DND-41 (cell line): Measurements from ENCODE around the gene RNF217.

Experiments
- ATAC-seq: fragments of 200-7000 bp; cut with Tn5 transposase; 3 replicates; pipeline ENCODE4 v1.9.1; 2021; ENCODE audit warnings: low read depth; ENCODE audit not compliant: insufficient read depth
- DNase-seq: peaks from one replicate; pipeline ENCODE4 v3.0.0-alpha.2; 2020
- H2AFZ ChIP-seq: 2 replicates; pipeline ENCODE4 v1.6.0; 2012; ENCODE audit warnings: low read depth, low read length
- H3K27ac ChIP-seq: 2 replicates; pipeline ENCODE4 v1.5.1; 2012; ENCODE audit warnings: low read length, inconsistent platforms
- H3K27me3 ChIP-seq: fragments of 200-600 bp; sonication (generic); 2 replicates; pipeline ENCODE4 v1.6.0; 2012; ENCODE audit warnings: low read length, mild to moderate bottlenecking, inconsistent platforms; ENCODE audit not compliant: insufficient read depth, poor library complexity
- H3K36me3 ChIP-seq: 2 replicates; pipeline ENCODE4 v1.5.1; 2012; ENCODE audit warnings: low read length, inconsistent platforms; ENCODE audit not compliant: insufficient read depth
- H3K4me1 ChIP-seq: 2 replicates; pipeline ENCODE4 v1.5.1; 2012; ENCODE audit warnings: mild to moderate bottlenecking, low read length; ENCODE audit not compliant: insufficient read depth
- H3K4me2 ChIP-seq: 2 replicates; pipeline ENCODE4 v1.6.0; 2012; ENCODE audit warnings: mild to moderate bottlenecking, moderate library complexity, low read length, inconsistent platforms; ENCODE audit not compliant: insufficient read depth
- H3K4me3 ChIP-seq, 2 experiments: fragments of 200-600 bp in 1 of 2; shearing (Covaris generic) in 1 of 2; 2 replicates each; pipeline ENCODE4 v1.5.1; 2012 to 2016; ENCODE audit warnings: inconsistent platforms in 2 of 2, low read length in 2 of 2, mild to moderate bottlenecking in 2 of 2, low read depth in 1 of 2, moderate library complexity in 1 of 2
- H3K79me2 ChIP-seq: 2 replicates; pipeline ENCODE4 v1.6.0; 2012; ENCODE audit warnings: low read length, inconsistent platforms; ENCODE audit not compliant: insufficient read depth
- H3K9ac ChIP-seq: 2 replicates; pipeline ENCODE4 v1.6.0; 2012; ENCODE audit warnings: low read depth, mild to moderate bottlenecking, inconsistent platforms, low read length, moderate library complexity
- H3K9me3 ChIP-seq: 2 replicates; pipeline ENCODE4 v1.5.1; 2012; ENCODE audit warnings: low read length, moderate library complexity, mild to moderate bottlenecking, inconsistent platforms; ENCODE audit not compliant: insufficient read depth, severe bottlenecking
- H4K20me1 ChIP-seq: 2 replicates; pipeline ENCODE4 v1.6.0; 2012; ENCODE audit warnings: low read length; ENCODE audit not compliant: insufficient read depth
- CTCF ChIP-seq: IDR thresholded peaks from 2 replicates; pipeline ENCODE4 v1.5.1; 2012; ENCODE audit warnings: borderline replicate concordance, low read length, moderate library complexity, mild to moderate bottlenecking; ENCODE audit not compliant: poor library complexity, severe bottlenecking; ENCODE audit errors: extremely low read depth
- EZH2 ChIP-seq: IDR thresholded peaks from 3 replicates; pipeline ENCODE4 v1.6.1; 2012; ENCODE audit warnings: borderline replicate concordance, low read depth, mild to moderate bottlenecking, moderate library complexity, low read length, inconsistent platforms; ENCODE audit not compliant: severe bottlenecking

Gene RNF217

GRCh38 chr6:125037827-125038226 lies 75.6 kb downstream of the RNF217 start:
- Histone ChIP-seq H3K4me1 (no peaks in the 10 kb centered on the region), H3K36me3 (no peaks in the 10 kb centered on the region), H4K20me1 (no peaks in the 10 kb centered on the region), H2AFZ (no peak overlapping the region), H3K4me2 (no peak overlapping the region), H3K79me2 (no peaks in the 10 kb centered on the region), H3K9me3 (no peaks in the 10 kb centered on the region), H3K27ac (no peak overlapping the region), H3K9ac (no peak overlapping the region), H3K4me3 (no peak overlapping the region), H3K27me3 (no peaks in the 10 kb centered on the region)
- no peak for TF ChIP-seq EZH2
- no peak for TF ChIP-seq CTCF
- no peak for ATAC-seq
- no peak for DNase-seq

- Histone ChIP-seq H3K79me2 (no peaks in the 10 kb centered on the region), H3K4me1 (no peaks in the 10 kb centered on the region), H3K9ac (no peak overlapping the region), H2AFZ (no peak overlapping the region), H3K27ac (no peak overlapping the region), H3K9me3 (no peaks in the 10 kb centered on the region), H3K27me3 (no peaks in the 10 kb centered on the region), H4K20me1 (no peaks in the 10 kb centered on the region), H3K4me2 (no peak overlapping the region), H3K4me3 (no peak overlapping the region), H3K36me3 (no peaks in the 10 kb centered on the region)
- DNase-seq (no peak), ATAC-seq (no peak)
- no peak for TF ChIP-seq EZH2
- TF ChIP-seq CTCF = no peak
Observed at GRCh38 chr6:125038925-125039324, 76.7 kb downstream of the RNF217 start.

- Histone ChIP-seq H3K27ac (no peak overlapping the region), H4K20me1 (no peaks in the 10 kb centered on the region), H3K4me2 (no peak overlapping the region), H2AFZ (no peak overlapping the region), H3K9ac (no peak overlapping the region), H3K4me3 (no peak overlapping the region), H3K27me3 (no peaks in the 10 kb centered on the region), H3K36me3 (no peaks in the 10 kb centered on the region), H3K9me3 (no peaks in the 10 kb centered on the region), H3K79me2 (no peaks in the 10 kb centered on the region), H3K4me1 (no peaks in the 10 kb centered on the region)
- DNase-seq (no peak), ATAC-seq (no peak)
- TF ChIP-seq EZH2 = no peak
Observed at GRCh38 chr6:125041740-125042459, 79.7 kb downstream of the RNF217 start.

- H4K20me1 ChIP-seq = no peaks in the 10 kb centered on the region
- H2AFZ ChIP-seq = no peak overlapping the region
- H3K79me2 ChIP-seq = no peaks in the 10 kb centered on the region
- no peak for TF ChIP-seq EZH2
- TF ChIP-seq CTCF = no peak
- no peak overlapping the region for H3K9ac ChIP-seq
- no peaks in the 10 kb centered on the region for H3K27me3 ChIP-seq
- H3K4me1 ChIP-seq = no peaks in the 10 kb centered on the region
- DNase-seq (no peak), ATAC-seq (no peak)
- no peak overlapping the region for H3K27ac ChIP-seq
- no peaks in the 10 kb centered on the region for H3K36me3 ChIP-seq
- H3K9me3 ChIP-seq = no peaks in the 10 kb centered on the region
- no peak overlapping the region for H3K4me3 ChIP-seq
- H3K4me2 ChIP-seq = no peak overlapping the region
Observed at GRCh38 chr6:125044066-125044465, 81.8 kb downstream of the RNF217 start.
